Measurements from ENCODE around the gene PIANP. TPM values are rescaled to one million over a fixed set of nuclear protein-coding genes. Genes with fewer than 3 reads are reported as not detected.
"Not testable (repeated sequence)": the region's sequence is repeated elsewhere in the genome, so short reads cannot be mapped to it uniquely, and the experiment has no call there.

PIANP gene
- polyA plus RNA-seq, 2 donors = 0.10 to 0.28 TPM

DNA sequence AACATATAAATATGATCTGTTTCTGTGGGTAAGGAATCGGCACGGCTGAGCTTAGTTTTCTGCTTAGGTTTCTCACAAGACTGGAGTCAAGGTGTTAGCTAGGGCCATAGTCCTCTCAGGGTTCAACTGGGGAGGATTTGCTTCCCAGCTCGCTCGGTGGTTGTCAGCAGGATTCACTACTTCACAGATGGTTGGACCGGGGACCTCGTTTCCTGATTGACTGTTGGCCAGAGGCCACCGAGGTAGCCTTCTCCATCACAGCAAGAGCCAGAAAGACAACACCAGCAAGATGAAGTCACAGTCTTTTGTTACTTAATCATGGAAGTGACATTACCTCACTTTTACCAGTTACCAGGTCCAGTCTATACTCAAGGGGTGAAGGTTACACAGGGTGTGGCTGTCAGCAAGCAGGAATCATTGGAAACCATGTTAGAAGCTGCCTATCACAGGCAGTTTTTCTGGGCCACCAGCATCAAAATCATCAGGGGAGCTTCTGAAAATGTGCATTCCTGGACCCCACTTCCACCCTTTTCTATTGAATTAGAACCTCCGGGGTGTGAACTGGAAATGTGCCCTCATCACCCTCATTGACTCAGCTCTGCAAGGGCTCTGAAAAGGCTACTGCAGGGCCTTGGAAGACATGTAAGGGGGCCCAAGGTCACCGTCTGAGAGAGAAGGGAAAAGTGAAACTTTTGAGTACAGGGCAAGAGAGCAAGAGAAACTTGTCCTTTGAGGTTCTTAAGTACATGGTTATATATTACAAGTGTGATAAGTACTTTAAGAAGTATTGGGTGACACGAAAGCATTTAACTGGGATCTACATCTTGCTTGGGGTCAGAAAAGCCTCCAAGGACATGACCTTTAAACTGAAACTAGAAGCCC is 34.1 kb upstream of the PIANP start:
- Histone ChIP-seq H3K4me1 (ENCODE audit: control insufficient read depth in 2 of 2, insufficient read depth in 2 of 2, low read length in 1 of 2) (no peaks in the 10 kb centered on the region), H3K9me3 (ENCODE audit: control insufficient read depth in 2 of 2, insufficient read depth in 1 of 2, low read depth in 1 of 2, low read length in 1 of 2) (no peaks in the 10 kb centered on the region), H3K4me3 (ENCODE audit: low read depth in 1 of 2, low read length in 2 of 2) (no peak overlapping the region), H3K36me3 (ENCODE audit: control insufficient read depth in 2 of 2, insufficient read depth in 2 of 2, low read length in 1 of 2) (peaks cover 15 to 22% of the 10 kb centered on the region in 2 donors), H3K27me3 (ENCODE audit: control insufficient read depth in 1 of 2, insufficient read depth in 2 of 2, low read length in 2 of 2) (no peaks in the 10 kb centered on the region), H3K27ac (ENCODE audit: low read depth in 2 of 2, low read length in 1 of 2) (no peak overlapping the region)
- WGBS, 2 donors = 78 to 81% methylated on average over 10 of the region's 10 CpGs

DNA sequence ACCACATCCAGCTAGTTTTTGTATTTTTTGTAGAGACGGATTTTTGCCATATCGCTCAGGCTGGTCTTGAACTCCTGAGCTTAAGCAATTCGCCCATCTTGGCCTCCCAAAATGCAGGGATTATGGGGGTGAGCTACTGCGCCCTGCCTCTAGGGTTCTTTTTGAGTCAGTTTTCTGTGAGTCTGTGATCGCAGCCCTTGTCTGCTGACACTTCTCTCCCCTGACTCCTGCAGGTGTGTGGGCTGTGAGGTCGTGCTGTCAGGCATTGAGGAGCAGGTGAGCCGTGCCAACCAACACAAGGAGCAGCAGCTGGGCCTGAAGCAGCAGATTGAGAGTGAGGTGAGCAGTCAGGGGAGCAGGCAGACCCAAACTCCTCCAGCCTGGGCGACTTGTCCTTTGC is 29.6 kb upstream of the PIANP start:
- Histone ChIP-seq H3K9me3 (ENCODE audit: control insufficient read depth in 2 of 2, insufficient read depth in 1 of 2, low read depth in 1 of 2, low read length in 1 of 2) (no peaks in the 10 kb centered on the region), H3K27ac (ENCODE audit: low read depth in 2 of 2, low read length in 1 of 2) (no peak overlapping the region), H3K4me3 (ENCODE audit: low read depth in 1 of 2, low read length in 2 of 2) (no peak overlapping the region), H3K27me3 (ENCODE audit: control insufficient read depth in 1 of 2, insufficient read depth in 2 of 2, low read length in 2 of 2) (no peaks in the 10 kb centered on the region), H3K36me3 (ENCODE audit: control insufficient read depth in 2 of 2, insufficient read depth in 2 of 2, low read length in 1 of 2) (peaks cover 15 to 36% of the 10 kb centered on the region in 2 donors), H3K4me1 (ENCODE audit: control insufficient read depth in 2 of 2, insufficient read depth in 2 of 2, low read length in 1 of 2) (no peaks in the 10 kb centered on the region)
- WGBS, 2 donors = 91 to 92% methylated on average over 8 of the region's 8 CpGs

- Histone ChIP-seq H3K4me1 (ENCODE audit: control insufficient read depth in 2 of 2, insufficient read depth in 2 of 2, low read length in 1 of 2) (peaks cover 0 to 4% of the 10 kb centered on the region in 2 donors), H3K4me3 (ENCODE audit: low read depth in 1 of 2, low read length in 2 of 2) (no peak overlapping the region), H3K9me3 (ENCODE audit: control insufficient read depth in 2 of 2, insufficient read depth in 1 of 2, low read depth in 1 of 2, low read length in 1 of 2) (no peaks in the 10 kb centered on the region), H3K36me3 (ENCODE audit: control insufficient read depth in 2 of 2, insufficient read depth in 2 of 2, low read length in 1 of 2) (peaks cover 15 to 36% of the 10 kb centered on the region in 2 donors), H3K27ac (ENCODE audit: low read depth in 2 of 2, low read length in 1 of 2) (no peak overlapping the region), H3K27me3 (ENCODE audit: control insufficient read depth in 1 of 2, insufficient read depth in 2 of 2, low read length in 2 of 2) (no peaks in the 10 kb centered on the region)
- 93 to 95% methylated on average over 18 of the region's 18 CpGs for WGBS, 2 donors
These were observed 28.6 kb upstream of the PIANP start for GRCh38 chr12:6729186-6729585.

DNA sequence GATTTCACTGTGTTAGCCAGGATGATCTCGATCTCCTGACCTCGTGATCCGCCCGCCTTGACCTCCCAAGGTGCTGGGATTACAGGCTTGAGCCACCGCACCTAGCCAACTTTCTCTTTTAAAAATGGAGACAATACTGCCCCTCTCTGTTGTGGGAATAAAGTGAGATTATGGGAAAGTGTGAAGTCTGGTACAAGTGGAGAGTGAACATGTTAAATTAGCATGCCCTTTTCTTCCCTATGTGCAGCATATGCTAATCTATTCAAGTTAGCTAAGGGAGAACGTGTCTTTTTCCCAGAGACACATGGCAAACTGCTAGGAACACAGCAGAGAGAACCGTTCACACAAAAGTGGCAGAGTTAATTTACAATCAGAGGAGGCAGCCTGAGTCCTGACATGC is 24.7 kb upstream of the PIANP start:
- Histone ChIP-seq H3K27ac (ENCODE audit: low read depth in 2 of 2, low read length in 1 of 2) (no peak overlapping the region), H3K9me3 (ENCODE audit: control insufficient read depth in 2 of 2, insufficient read depth in 1 of 2, low read depth in 1 of 2, low read length in 1 of 2) (no peaks in the 10 kb centered on the region), H3K36me3 (ENCODE audit: control insufficient read depth in 2 of 2, insufficient read depth in 2 of 2, low read length in 1 of 2) (peaks cover 2 to 19% of the 10 kb centered on the region in 2 donors), H3K27me3 (ENCODE audit: control insufficient read depth in 1 of 2, insufficient read depth in 2 of 2, low read length in 2 of 2) (no peaks in the 10 kb centered on the region), H3K4me3 (ENCODE audit: low read depth in 1 of 2, low read length in 2 of 2) (no peak overlapping the region), H3K4me1 (ENCODE audit: control insufficient read depth in 2 of 2, insufficient read depth in 2 of 2, low read length in 1 of 2) (peaks cover 0 to 4% of the 10 kb centered on the region in 2 donors)
- WGBS, 2 donors = 90 to 91% methylated on average over 7 of the region's 7 CpGs

- Histone ChIP-seq H3K4me3 (ENCODE audit: low read depth in 1 of 2, low read length in 2 of 2) (peak overlapping the region; percentile 55 to 64), H3K27me3 (ENCODE audit: control insufficient read depth in 1 of 2, insufficient read depth in 2 of 2, low read length in 2 of 2) (no peaks in the 10 kb centered on the region), H3K4me1 (ENCODE audit: control insufficient read depth in 2 of 2, insufficient read depth in 2 of 2, low read length in 1 of 2) (peaks cover 0 to 4% of the 10 kb centered on the region in 2 donors), H3K36me3 (ENCODE audit: control insufficient read depth in 2 of 2, insufficient read depth in 2 of 2, low read length in 1 of 2) (peaks cover 0 to 11% of the 10 kb centered on the region in 2 donors), H3K27ac (ENCODE audit: low read depth in 2 of 2, low read length in 1 of 2) (peak overlapping the region; percentile 68 to 94), H3K9me3 (ENCODE audit: control insufficient read depth in 2 of 2, insufficient read depth in 1 of 2, low read depth in 1 of 2, low read length in 1 of 2) (no peaks in the 10 kb centered on the region)
- WGBS, 2 donors = 11 to 16% methylated on average over 10 of the region's 10 CpGs
These were observed 23.8 kb upstream of the PIANP start for GRCh38 chr12:6724409-6724797.

DNA sequence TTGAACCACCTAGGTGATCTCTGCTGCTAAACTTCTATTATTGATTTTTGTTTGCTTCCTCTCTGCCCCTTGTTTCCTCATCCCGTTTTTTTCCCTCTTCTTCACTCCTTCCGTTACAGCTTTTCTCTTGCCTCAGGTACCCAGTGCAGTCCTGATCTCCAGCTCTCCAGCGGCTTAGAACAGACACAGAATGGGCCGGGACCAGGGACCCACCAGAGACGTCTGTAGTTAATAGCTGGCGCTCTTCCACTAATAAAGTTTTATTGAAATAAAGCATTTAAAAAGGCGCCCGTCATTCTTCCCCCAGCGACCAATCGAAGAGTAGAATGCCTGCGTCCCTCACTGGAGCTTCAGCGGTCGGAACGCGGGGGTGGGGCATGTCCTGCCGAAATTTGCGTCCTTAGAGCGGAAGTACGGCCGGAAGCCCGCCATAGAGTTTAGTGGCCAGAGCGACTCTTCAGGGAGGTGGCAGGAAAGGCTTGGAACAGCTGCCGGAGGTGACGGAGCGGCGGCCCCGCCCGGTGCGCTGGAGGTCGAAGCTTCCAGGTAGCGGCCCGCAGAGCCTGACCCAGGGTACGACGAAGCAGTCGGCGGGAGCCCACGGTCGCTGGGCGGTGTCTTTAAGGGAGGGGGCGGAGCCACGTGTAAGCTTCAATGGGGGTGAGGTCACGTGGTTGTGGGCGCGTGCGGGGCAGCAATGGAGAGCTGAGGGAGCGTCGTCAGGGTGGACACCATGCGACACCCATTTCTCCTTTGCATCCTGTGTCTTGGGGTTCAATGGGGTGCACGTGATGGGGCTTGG is 23.2 kb upstream of the PIANP start, which contains the start of gene COPS7A:
TSS of gene COPS7A (plus strand) at position 440 of the 802 bp plus-strand sequence. CDS start 611 bp downstream, outside the sequence.
- Histone ChIP-seq H3K27ac (ENCODE audit: low read depth in 2 of 2, low read length in 1 of 2) (peak within 1 kb of the TSS; percentile 68 to 94), H3K4me3 (ENCODE audit: low read depth in 1 of 2, low read length in 2 of 2) (peak within 1 kb of the TSS; percentile 55 to 64), H3K4me1 (ENCODE audit: control insufficient read depth in 2 of 2, insufficient read depth in 2 of 2, low read length in 1 of 2) (peaks cover 0 to 4% of the 10 kb centered on the region in 2 donors), H3K36me3 (ENCODE audit: control insufficient read depth in 2 of 2, insufficient read depth in 2 of 2, low read length in 1 of 2) (peaks cover 0 to 7% of the 10 kb centered on the region in 2 donors), H3K9me3 (ENCODE audit: control insufficient read depth in 2 of 2, insufficient read depth in 1 of 2, low read depth in 1 of 2, low read length in 1 of 2) (no peaks in the 10 kb centered on the region), H3K27me3 (ENCODE audit: control insufficient read depth in 1 of 2, insufficient read depth in 2 of 2, low read length in 2 of 2) (no peaks in the 10 kb centered on the region)
- 0 to 1% methylated on average over 49 of the region's 49 CpGs for WGBS, 2 donors

DNA sequence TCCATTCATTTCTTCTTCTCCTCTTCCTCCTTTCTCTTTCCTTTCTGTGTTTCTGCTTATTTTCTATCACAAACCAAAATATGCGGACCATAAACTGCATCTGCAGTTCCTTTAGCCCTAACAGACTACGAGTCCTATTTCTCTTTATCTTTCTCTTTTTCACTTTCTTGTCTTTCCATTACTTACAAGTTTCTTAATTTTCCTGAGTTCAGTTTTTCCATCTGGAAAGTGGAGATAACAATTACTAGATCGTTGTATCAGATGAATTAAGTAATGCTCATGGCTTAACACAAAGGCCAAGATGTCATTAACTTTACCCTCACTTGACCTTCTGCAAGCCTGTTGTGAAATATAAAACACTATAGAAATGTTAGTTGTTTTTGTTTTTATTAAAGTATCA is 22.2 kb upstream of the PIANP start:
- H3K27ac ChIP-seq (ENCODE audit: low read depth in 2 of 2, low read length in 1 of 2) = no peak overlapping the region
- 80 to 86% methylated on average over 3 of the region's 3 CpGs for WGBS, 2 donors
- H3K4me3 ChIP-seq (ENCODE audit: low read depth in 1 of 2, low read length in 2 of 2) = no peak overlapping the region
- no peaks in the 10 kb centered on the region for H3K36me3 ChIP-seq (ENCODE audit: control insufficient read depth in 2 of 2, insufficient read depth in 2 of 2, low read length in 1 of 2)
- no peaks in the 10 kb centered on the region for H3K9me3 ChIP-seq (ENCODE audit: control insufficient read depth in 2 of 2, insufficient read depth in 1 of 2, low read depth in 1 of 2, low read length in 1 of 2)
- peaks cover 0 to 4% of the 10 kb centered on the region in 2 donors for H3K4me1 ChIP-seq (ENCODE audit: control insufficient read depth in 2 of 2, insufficient read depth in 2 of 2, low read length in 1 of 2)
- no peaks in the 10 kb centered on the region for H3K27me3 ChIP-seq (ENCODE audit: control insufficient read depth in 1 of 2, insufficient read depth in 2 of 2, low read length in 2 of 2)

- Histone ChIP-seq H3K4me3 (ENCODE audit: low read depth in 1 of 2, low read length in 2 of 2) (no peak overlapping the region), H3K9me3 (ENCODE audit: control insufficient read depth in 2 of 2, insufficient read depth in 1 of 2, low read depth in 1 of 2, low read length in 1 of 2) (no peaks in the 10 kb centered on the region), H3K4me1 (ENCODE audit: control insufficient read depth in 2 of 2, insufficient read depth in 2 of 2, low read length in 1 of 2) (no peaks in the 10 kb centered on the region), H3K36me3 (ENCODE audit: control insufficient read depth in 2 of 2, insufficient read depth in 2 of 2, low read length in 1 of 2) (no peaks in the 10 kb centered on the region), H3K27me3 (ENCODE audit: control insufficient read depth in 1 of 2, insufficient read depth in 2 of 2, low read length in 2 of 2) (no peaks in the 10 kb centered on the region), H3K27ac (ENCODE audit: low read depth in 2 of 2, low read length in 1 of 2) (no peak overlapping the region)
- WGBS, 2 donors = 74 to 85% methylated on average over 7 to 8 of the region's 10 CpGs
These were observed 16.3 kb upstream of the PIANP start for GRCh38 chr12:6716874-6717437.

GRCh38 chr12:6716031-6716873 is 15.6 kb upstream of the PIANP start:
- not testable (repeated sequence) for H3K36me3 ChIP-seq (ENCODE audit: control insufficient read depth in 2 of 2, insufficient read depth in 2 of 2, low read length in 1 of 2); H3K4me1 ChIP-seq (ENCODE audit: control insufficient read depth in 2 of 2, insufficient read depth in 2 of 2, low read length in 1 of 2); H3K9me3 ChIP-seq (ENCODE audit: control insufficient read depth in 2 of 2, insufficient read depth in 1 of 2, low read depth in 1 of 2, low read length in 1 of 2); H3K27me3 ChIP-seq (ENCODE audit: control insufficient read depth in 1 of 2, insufficient read depth in 2 of 2, low read length in 2 of 2); H3K4me3 ChIP-seq (ENCODE audit: low read depth in 1 of 2, low read length in 2 of 2); H3K27ac ChIP-seq (ENCODE audit: low read depth in 2 of 2, low read length in 1 of 2)
- WGBS, 2 donors = 89 to 90% methylated on average over 27 to 37 of the region's 41 CpGs

All from esophagus (tissue), 2 donors.